ENCODE data around the gene CDHR2. TPM values are rescaled to one million over a fixed set of nuclear protein-coding genes. Genes with fewer than 3 reads are reported as not detected.
"Not testable (repeated sequence)": the region's sequence is repeated elsewhere in the genome, so short reads cannot be mapped to it uniquely, and the experiment has no call there.

CDHR2 gene
- total and polyA plus RNA-seq, 2 experiments from 2014 or later, result 0.59 to 0.60 TPM

DNA sequence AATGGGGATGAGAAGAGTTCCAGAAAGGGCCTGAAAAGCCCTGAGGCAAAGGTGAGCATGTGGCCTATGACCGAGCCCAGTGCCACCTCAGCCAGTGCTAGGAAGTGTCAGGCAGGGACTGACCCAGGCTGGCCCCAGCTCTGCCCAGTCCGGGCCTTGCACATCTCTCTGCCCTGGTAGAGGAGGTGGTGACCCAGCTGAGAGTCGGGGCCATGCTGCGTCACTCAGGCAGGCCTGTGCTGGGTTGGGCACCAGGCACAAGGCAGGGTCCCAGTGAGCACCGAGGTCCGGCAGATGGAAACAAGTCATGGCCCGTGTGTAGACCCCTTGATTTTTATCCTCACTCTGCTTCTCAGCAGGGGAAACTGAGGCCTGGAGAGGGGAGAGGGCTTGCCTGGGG, 729 bp downstream of the CDHR2 start:
- Histone ChIP-seq H3K27ac (no peak overlapping the region), H3K36me3 (no peaks in the 10 kb centered on the region), H3K4me1 (ENCODE audit: low read depth) (peaks cover 4% of the 10 kb centered on the region), H3K9me3 (ENCODE audit: low read depth) (no peaks in the 10 kb centered on the region), H3K27me3 (no peaks in the 10 kb centered on the region), H3K4me3 (no peak overlapping the region)
- TF ChIP-seq, protein P1, sequence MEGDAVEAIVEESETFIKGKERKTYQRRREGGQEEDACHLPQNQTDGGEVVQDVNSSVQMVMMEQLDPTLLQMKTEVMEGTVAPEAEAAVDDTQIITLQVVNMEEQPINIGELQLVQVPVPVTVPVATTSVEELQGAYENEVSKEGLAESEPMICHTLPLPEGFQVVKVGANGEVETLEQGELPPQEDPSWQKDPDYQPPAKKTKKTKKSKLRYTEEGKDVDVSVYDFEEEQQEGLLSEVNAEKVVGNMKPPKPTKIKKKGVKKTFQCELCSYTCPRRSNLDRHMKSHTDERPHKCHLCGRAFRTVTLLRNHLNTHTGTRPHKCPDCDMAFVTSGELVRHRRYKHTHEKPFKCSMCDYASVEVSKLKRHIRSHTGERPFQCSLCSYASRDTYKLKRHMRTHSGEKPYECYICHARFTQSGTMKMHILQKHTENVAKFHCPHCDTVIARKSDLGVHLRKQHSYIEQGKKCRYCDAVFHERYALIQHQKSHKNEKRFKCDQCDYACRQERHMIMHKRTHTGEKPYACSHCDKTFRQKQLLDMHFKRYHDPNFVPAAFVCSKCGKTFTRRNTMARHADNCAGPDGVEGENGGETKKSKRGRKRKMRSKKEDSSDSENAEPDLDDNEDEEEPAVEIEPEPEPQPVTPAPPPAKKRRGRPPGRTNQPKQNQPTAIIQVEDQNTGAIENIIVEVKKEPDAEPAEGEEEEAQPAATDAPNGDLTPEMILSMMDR (IDR thresholded peaks at IDR 0.05; ENCODE audit: low read depth, low read length), result no peak
- no peak for DNase-seq (ENCODE audit: low read depth in 1 of 2, low spot score in 1 of 2)

DNA sequence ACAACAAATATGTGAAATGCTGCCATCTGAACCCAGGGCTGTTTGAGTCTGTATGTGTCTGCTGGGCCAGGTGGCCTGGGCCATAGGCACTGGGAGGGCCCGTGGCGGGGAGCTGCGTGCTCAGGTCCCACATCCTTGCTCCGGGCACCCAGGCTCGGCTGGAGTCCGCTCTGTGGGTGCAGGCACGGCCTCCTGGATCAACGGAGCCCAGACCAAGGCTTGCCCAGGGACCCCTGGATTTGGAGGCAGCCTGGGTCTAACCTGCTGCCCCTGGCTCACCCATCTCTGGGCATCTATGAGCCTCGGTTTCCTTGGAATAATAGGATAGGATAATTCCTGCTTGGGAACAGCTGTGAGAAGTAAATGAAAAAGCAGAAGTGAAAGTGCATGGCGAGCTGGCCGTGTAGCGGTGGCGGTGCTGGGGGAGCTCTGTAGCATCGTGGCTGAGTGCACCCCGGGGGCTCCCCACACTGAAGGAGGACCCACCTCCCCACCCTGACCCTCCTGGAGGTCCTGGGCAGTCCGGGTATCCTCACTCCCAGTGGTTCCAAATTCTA, 1.2 kb downstream of the CDHR2 start:
- DNase-seq (ENCODE audit: low read depth in 1 of 2, low spot score in 1 of 2), result no peak
- H3K9me3 ChIP-seq (ENCODE audit: low read depth), result no peaks in the 10 kb centered on the region
- no peaks in the 10 kb centered on the region for H3K36me3 ChIP-seq
- no peak overlapping the region for H3K4me3 ChIP-seq
- H3K27me3 ChIP-seq, result no peaks in the 10 kb centered on the region
- H3K4me1 ChIP-seq (ENCODE audit: low read depth), result peaks cover 4% of the 10 kb centered on the region
- TF ChIP-seq, protein P1 (IDR thresholded peaks at IDR 0.05; ENCODE audit: low read depth, low read length), result no peak
- no peak overlapping the region for H3K27ac ChIP-seq

DNA sequence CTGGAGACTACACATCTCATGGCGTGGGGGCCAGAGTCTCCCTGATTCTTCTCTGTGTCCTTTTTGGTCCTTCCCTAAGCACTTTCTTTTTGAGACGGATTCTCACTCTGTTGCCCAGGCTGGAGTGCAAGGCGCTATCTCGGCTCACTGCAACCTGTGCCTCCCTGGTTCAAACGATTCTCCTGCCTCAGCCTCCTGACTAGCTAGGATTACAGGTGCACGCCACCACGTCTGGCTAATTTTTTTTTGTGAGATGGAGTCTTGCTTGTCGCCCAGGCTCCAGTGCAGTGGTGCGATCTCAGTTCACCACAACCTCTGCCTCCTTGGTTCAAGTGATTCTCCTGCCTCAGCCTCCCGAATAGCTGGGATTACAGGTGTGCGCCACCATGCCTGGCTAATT, 1.8 kb downstream of the CDHR2 start:
- not testable (repeated sequence) for H3K4me3 ChIP-seq; H3K9me3 ChIP-seq (ENCODE audit: low read depth)

DNA sequence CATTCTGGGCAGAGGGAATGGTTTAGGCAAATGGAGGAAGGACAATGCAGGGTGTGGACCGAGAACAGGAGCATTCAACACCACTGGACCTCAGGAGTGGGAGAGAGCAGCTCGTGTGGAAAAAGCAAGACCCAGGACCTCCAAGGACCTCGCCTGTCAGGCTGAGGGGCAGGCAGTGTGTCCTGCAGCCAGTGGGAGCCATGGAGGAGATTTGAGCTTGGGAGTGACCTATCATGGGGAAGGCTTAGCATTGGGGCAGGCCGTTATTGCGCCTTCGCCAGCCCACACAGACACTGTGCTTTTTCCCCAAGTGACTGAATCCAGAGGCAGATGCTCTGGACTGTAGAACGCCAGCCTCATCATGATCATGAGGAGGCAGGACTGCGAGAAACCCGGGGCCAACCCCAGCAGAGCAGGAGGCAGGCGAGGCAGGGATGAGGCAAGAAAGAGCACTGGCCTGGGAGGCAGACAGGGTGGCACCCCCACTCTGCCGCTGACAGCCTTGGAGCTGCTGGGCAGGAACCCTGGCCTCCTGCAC, 3.3 kb downstream of the CDHR2 start:
- Histone ChIP-seq H3K4me3 (no peak overlapping the region), H3K36me3 (no peaks in the 10 kb centered on the region), H3K4me1 (ENCODE audit: low read depth) (peaks cover 4% of the 10 kb centered on the region), H3K27me3 (no peaks in the 10 kb centered on the region), H3K27ac (no peak overlapping the region), H3K9me3 (ENCODE audit: low read depth) (no peaks in the 10 kb centered on the region)
- TF ChIP-seq, protein P1 (IDR thresholded peaks at IDR 0.05; ENCODE audit: low read depth, low read length), result no peak
- no peak for DNase-seq (ENCODE audit: low read depth in 1 of 2, low spot score in 1 of 2)

More for the DNA sequence above, 1.8 kb downstream of the CDHR2 start:
- not testable (repeated sequence) for H3K36me3 ChIP-seq; H3K4me1 ChIP-seq (ENCODE audit: low read depth); DNase-seq (ENCODE audit: low read depth in 1 of 2, low spot score in 1 of 2); H3K27ac ChIP-seq; H3K27me3 ChIP-seq

DNA sequence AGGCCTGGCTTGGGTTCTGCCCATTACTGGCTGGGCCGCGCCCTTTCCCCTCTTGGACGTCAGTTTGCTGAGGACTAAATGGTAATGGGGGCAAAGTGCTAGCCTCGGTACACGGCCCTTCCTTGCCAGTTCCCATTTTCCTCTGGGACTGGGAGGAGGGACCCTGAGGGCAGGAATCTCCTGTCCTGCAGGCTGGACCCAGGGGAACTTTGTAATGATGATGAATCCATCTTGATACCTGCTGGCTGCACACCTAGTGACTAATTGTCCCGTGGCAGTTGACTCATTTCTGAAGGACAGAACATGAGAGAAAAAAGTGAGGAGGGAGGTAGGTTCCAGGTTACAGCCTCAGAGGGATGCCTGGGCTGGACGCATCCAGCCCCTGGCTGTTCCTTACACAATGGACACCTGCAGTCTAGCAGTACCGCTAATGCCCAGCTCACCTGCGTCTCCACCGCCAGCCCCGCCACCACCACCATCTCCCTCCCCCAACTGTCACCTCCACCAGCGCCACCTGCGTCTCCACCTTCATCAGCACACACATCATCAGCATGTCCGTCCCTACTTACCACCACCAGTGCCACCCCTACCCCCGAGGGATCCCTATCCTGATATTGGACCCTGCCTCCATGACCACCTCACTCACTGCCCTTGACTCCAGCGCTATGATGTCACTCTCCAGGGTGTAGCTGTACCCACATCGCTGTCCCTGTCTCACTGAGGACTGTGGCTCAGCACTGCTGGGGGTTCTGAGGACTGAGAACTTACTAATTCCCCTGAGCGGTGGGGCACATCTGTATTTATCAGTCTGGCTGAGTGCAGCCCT, 4.3 kb downstream of the CDHR2 start:
- TF ChIP-seq, protein P1 (IDR thresholded peaks at IDR 0.05; ENCODE audit: low read depth, low read length), result no peak
- peaks cover 4% of the 10 kb centered on the region for H3K4me1 ChIP-seq (ENCODE audit: low read depth)
- H3K27me3 ChIP-seq, result no peaks in the 10 kb centered on the region
- no peaks in the 10 kb centered on the region for H3K9me3 ChIP-seq (ENCODE audit: low read depth)
- H3K27ac ChIP-seq, result no peak overlapping the region
- DNase-seq (ENCODE audit: low read depth in 1 of 2, low spot score in 1 of 2), result no peak
- H3K36me3 ChIP-seq, result no peaks in the 10 kb centered on the region
- H3K4me3 ChIP-seq, result no peak overlapping the region

DNA sequence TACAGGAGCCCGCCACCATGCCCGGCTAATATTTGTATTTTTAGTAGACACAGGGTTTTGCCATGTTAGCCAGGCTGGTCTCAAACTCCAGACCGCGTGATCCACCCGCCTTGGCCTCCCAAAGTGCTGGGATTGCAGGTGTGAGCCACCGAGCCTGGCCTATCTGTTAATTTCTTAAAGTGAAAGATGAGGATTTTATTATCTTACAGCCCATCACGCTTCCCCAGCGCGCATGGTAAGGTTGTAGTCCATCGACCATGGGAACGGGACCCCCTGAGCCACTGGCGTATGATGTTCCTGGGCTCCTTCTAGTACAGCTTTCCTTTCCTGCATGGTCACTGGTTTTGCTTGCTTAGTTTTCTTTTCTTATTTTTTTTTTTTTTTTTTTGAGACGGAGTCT, 8.7 kb downstream of the CDHR2 start:
- Histone ChIP-seq H3K27me3 (no peaks in the 10 kb centered on the region), H3K27ac (no peak overlapping the region), H3K9me3 (ENCODE audit: low read depth) (no peaks in the 10 kb centered on the region), H3K36me3 (no peaks in the 10 kb centered on the region), H3K4me1 (ENCODE audit: low read depth) (no peaks in the 10 kb centered on the region), H3K4me3 (no peak overlapping the region)
- DNase-seq (ENCODE audit: low read depth in 1 of 2, low spot score in 1 of 2), result no peak
- TF ChIP-seq, protein P1 (IDR thresholded peaks at IDR 0.05; ENCODE audit: low read depth, low read length), result no peak
